H9 (cell line): ENCODE data around the gene STXBP1. TPM values are rescaled to one million over a fixed set of nuclear protein-coding genes. Genes with fewer than 3 reads are reported as not detected.

ENCODE experiments used
- DNase-seq: peaks from one replicate; pipeline ENCODE4 v3.0.0-alpha.2; 2017
- H2AFZ ChIP-seq: one replicate; pipeline ENCODE4 v1.6.1; 2013; ENCODE audit warnings: mild to moderate bottlenecking, low read length, control low read depth, moderate library complexity
- H2AK5ac ChIP-seq: 2 replicates; pipeline ENCODE4 v1.6.1; 2013; ENCODE audit warnings: low read length, control low read depth, mixed read lengths; ENCODE audit not compliant: insufficient read length
- H2BK120ac ChIP-seq: one replicate; pipeline ENCODE4 v1.6.1; 2013; ENCODE audit warnings: low read depth, mild to moderate bottlenecking, low read length, control low read depth, inconsistent platforms; ENCODE audit not compliant: poor library complexity, severe bottlenecking
- H2BK12ac ChIP-seq: 2 replicates; pipeline ENCODE4 v1.6.1; 2013; ENCODE audit warnings: low read length, control low read depth, mixed read lengths, low read depth; ENCODE audit not compliant: insufficient read length
- H2BK15ac ChIP-seq: 2 replicates; pipeline ENCODE4 v1.6.1; 2013; ENCODE audit warnings: low read depth, low read length, control low read depth
- H2BK20ac ChIP-seq: one replicate; pipeline ENCODE4 v1.6.1; 2013; ENCODE audit warnings: low read depth, mild to moderate bottlenecking, low read length, control low read depth, inconsistent platforms; ENCODE audit not compliant: poor library complexity, severe bottlenecking
- H2BK5ac ChIP-seq: 2 replicates; pipeline ENCODE4 v1.6.1; 2013; ENCODE audit warnings: low read length, control low read depth, mixed read lengths; ENCODE audit not compliant: insufficient read length
- H3K14ac ChIP-seq: 2 replicates; pipeline ENCODE4 v1.6.1; 2013; ENCODE audit warnings: low read length, control low read depth; ENCODE audit not compliant: insufficient read depth
- H3K18ac ChIP-seq: 2 replicates; pipeline ENCODE4 v1.6.1; 2013; ENCODE audit warnings: low read depth, mild to moderate bottlenecking, mixed read lengths, low read length, control low read depth; ENCODE audit not compliant: insufficient read length
- H3K23ac ChIP-seq: 2 replicates; pipeline ENCODE4 v1.6.1; 2013; ENCODE audit warnings: low read length, control low read depth, mixed read lengths, low read depth; ENCODE audit not compliant: insufficient read length
- H3K23me2 ChIP-seq: 2 replicates; pipeline ENCODE4 v1.6.1; 2013; ENCODE audit warnings: low read depth, mild to moderate bottlenecking, mixed read lengths, low read length, control low read depth; ENCODE audit not compliant: insufficient read length, poor library complexity, severe bottlenecking
- H3K27ac ChIP-seq: 2 replicates; pipeline ENCODE4 v1.5.1; 2013; ENCODE audit warnings: low read length, control low read depth, mixed read lengths, low read depth; ENCODE audit not compliant: insufficient read length
- H3K27me3 ChIP-seq: 2 replicates; pipeline ENCODE4 v1.6.1; 2013; ENCODE audit warnings: low read length, control low read depth, inconsistent platforms; ENCODE audit not compliant: insufficient read depth
- H3K4ac ChIP-seq: 2 replicates; pipeline ENCODE4 v1.6.1; 2013; ENCODE audit warnings: low read depth, mild to moderate bottlenecking, control low read depth, inconsistent platforms, low read length, moderate library complexity
- H3K4me1 ChIP-seq: 2 replicates; pipeline ENCODE4 v1.6.1; 2013; ENCODE audit warnings: low read length, control low read depth, inconsistent platforms; ENCODE audit not compliant: insufficient read depth
- H3K4me2 ChIP-seq: 2 replicates; pipeline ENCODE4 v1.6.1; 2013; ENCODE audit warnings: low read length, control low read depth, mixed read lengths; ENCODE audit not compliant: insufficient read length, insufficient read depth
- H3K56ac ChIP-seq: 2 replicates; pipeline ENCODE4 v1.6.1; 2013; ENCODE audit warnings: low read depth, mild to moderate bottlenecking, mixed read lengths, low read length, control low read depth; ENCODE audit not compliant: insufficient read length
- H3K79me1 ChIP-seq: 2 replicates; pipeline ENCODE4 v1.6.1; 2013; ENCODE audit warnings: low read depth, mild to moderate bottlenecking, moderate library complexity, low read length, control low read depth, inconsistent platforms; ENCODE audit not compliant: insufficient read depth, poor library complexity, severe bottlenecking
- H3K79me2 ChIP-seq: 2 replicates; pipeline ENCODE4 v1.6.1; 2013; ENCODE audit warnings: low read length, control low read depth, inconsistent platforms; ENCODE audit not compliant: insufficient read depth
- H3K9ac ChIP-seq: 2 replicates; pipeline ENCODE4 v1.6.1; 2013; ENCODE audit warnings: low read length, control low read depth, mixed read lengths; ENCODE audit not compliant: insufficient read length; ENCODE audit errors: extremely low read depth
- H3K9me3 ChIP-seq: one replicate; pipeline ENCODE4 v1.6.1; 2013; ENCODE audit warnings: low read depth, low read length, inconsistent platforms; ENCODE audit not compliant: control insufficient read depth
- H3T11ph ChIP-seq: one replicate; pipeline ENCODE4 v1.6.1; 2013; ENCODE audit warnings: mild to moderate bottlenecking, low read length, control low read depth, inconsistent platforms
- H4K20me1 ChIP-seq: one replicate; pipeline ENCODE4 v1.6.1; 2013; ENCODE audit not compliant: control insufficient read depth, insufficient read length, insufficient read depth
- H4K5ac ChIP-seq: 2 replicates; pipeline ENCODE4 v1.6.1; 2013; ENCODE audit warnings: low read depth, mild to moderate bottlenecking, mixed read lengths, low read length, control low read depth; ENCODE audit not compliant: insufficient read length
- H4K8ac ChIP-seq: replicated peaks from 2 replicates; pipeline ENCODE4 v1.6.1; 2013; ENCODE audit warnings: low read length, control low read depth, mixed read lengths, low read depth; ENCODE audit not compliant: insufficient read length
- H4K91ac ChIP-seq: 2 replicates; pipeline ENCODE4 v1.6.1; 2013; ENCODE audit warnings: low read depth, mild to moderate bottlenecking, moderate library complexity, mixed read lengths, low read length, control low read depth; ENCODE audit not compliant: insufficient read length
- H3K27ac Mint-ChIP-seq, 3 experiments: 2 replicates in 2 of 3; 3 replicates in 1 of 3; pipeline ENCODE4 v1.8.0; 2020 to 2021; ENCODE audit warnings: mixed read lengths in 3 of 3, mild to moderate bottlenecking in 1 of 3, moderate library complexity in 1 of 3
- H3K27me3 Mint-ChIP-seq: 2 replicates; pipeline ENCODE4 v1.8.0; 2021; ENCODE audit warnings: low read depth, mild to moderate bottlenecking, moderate library complexity, mixed read lengths
- H3K36me3 Mint-ChIP-seq, 3 experiments: 2 replicates in 2 of 3; 3 replicates in 1 of 3; pipeline ENCODE4 v1.8.0; 2020 to 2021; ENCODE audit warnings: low read depth in 3 of 3, mixed read lengths in 3 of 3; ENCODE audit not compliant: insufficient read depth in 1 of 3
- H3K4me1 Mint-ChIP-seq, 2 experiments: 2 replicates each; pipeline ENCODE4 v1.8.0; 2020; ENCODE audit warnings: mixed read lengths in 2 of 2
- H3K4me3 Mint-ChIP-seq, 2 experiments: 2 replicates in 1 of 2; 3 replicates in 1 of 2; pipeline ENCODE4 v1.8.0; 2020 to 2021; ENCODE audit warnings: mild to moderate bottlenecking in 2 of 2, mixed read lengths in 2 of 2, moderate library complexity in 1 of 2
- H3K9me3 Mint-ChIP-seq, 2 experiments: 2 replicates in 1 of 2; 3 replicates in 1 of 2; pipeline ENCODE4 v1.8.0; 2020; ENCODE audit warnings: mild to moderate bottlenecking in 2 of 2, mixed read lengths in 2 of 2, moderate library complexity in 1 of 2
- WGBS: extraction: QIAGEN DNeasy Blood & Tissue Kit; methylation state at CpG from one replicate; pipeline ENCODE4 v1.1.7; 2013; ENCODE audit warnings: missing lambda C conversion rate, low lambda C conversion rate, mixed read lengths; ENCODE audit not compliant: insufficient read length; ENCODE audit errors: extremely low coverage; 5-methylcytosine and 5-hydroxymethylcytosine counted together
- total RNA-seq: library from RNA; stranded (reverse); gene quantifications from 2 replicates; pipeline ENCODE4 v1.2.1, GENCODE V29; 2021
- TF ChIP-seq, protein P1 (sequence below): fragments of 200-600 bp; sonication (generic); conservative IDR thresholded peaks from 3 replicates; pipeline ENCODE4 v1.8.0; 2021; ENCODE audit warnings: antibody characterized with exemption, mild to moderate bottlenecking

Gene STXBP1
- total RNA-seq, 1 experiment from 2014 or later, result 22.3 TPM

DNA sequence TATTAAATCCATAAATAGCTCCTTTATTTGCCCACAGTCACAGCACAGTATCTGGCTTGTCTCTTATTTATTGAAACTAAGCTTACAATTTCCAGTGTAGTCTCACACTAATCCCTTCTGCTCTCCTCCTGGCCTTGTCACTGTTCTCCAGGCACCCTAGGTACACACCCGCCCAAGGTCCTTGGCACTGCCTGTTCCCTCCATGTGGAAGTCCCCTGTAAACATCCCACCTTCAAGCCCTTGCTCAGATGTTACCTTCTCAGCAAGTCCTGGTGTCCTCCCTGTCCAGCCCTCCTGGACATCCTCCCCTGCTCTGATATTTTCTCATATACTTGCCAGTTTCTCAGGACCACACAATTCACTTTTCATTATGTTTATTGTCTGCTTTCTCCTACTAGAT, 50.5 kb downstream of the STXBP1 start:
- Histone ChIP-seq H2BK5ac (no peak overlapping the region), H3K4ac (no peak overlapping the region), H2BK20ac (no peak overlapping the region), H2BK12ac (no peak overlapping the region), H3K79me2 (no peaks in the 10 kb centered on the region), H3K23me2 (no peaks in the 10 kb centered on the region), H3K4me1 (no peaks in the 10 kb centered on the region), H3K18ac (no peak overlapping the region), H2AK5ac (no peak overlapping the region), H3K14ac (no peak overlapping the region), H4K91ac (no peak overlapping the region), H3K56ac (no peak overlapping the region), H3K27me3 (no peaks in the 10 kb centered on the region), H4K8ac (no peak overlapping the region), H3K23ac (no peak overlapping the region), H3K9me3 (no peaks in the 10 kb centered on the region), H3K4me2 (no peak overlapping the region), H3T11ph (no peak overlapping the region), H2BK15ac (no peak overlapping the region), H3K79me1 (no peaks in the 10 kb centered on the region), H2AFZ (no peak overlapping the region), H3K27ac (no peak overlapping the region), H4K5ac (no peak overlapping the region), H4K20me1 (peaks cover 2% of the 10 kb centered on the region), H2BK120ac (no peak overlapping the region), H3K9ac (no peak overlapping the region)
- WGBS, result no CpG with 5 or more reads among the region's 1 CpG
- peaks cover 0 to 6% of the 10 kb centered on the region in 2 experiments; a peak in 3 of 4 replicates for H3K4me1 Mint-ChIP-seq
- H3K9me3 Mint-ChIP-seq, result no peaks in the 10 kb centered on the region
- no peak for DNase-seq
- TF ChIP-seq, protein P1, sequence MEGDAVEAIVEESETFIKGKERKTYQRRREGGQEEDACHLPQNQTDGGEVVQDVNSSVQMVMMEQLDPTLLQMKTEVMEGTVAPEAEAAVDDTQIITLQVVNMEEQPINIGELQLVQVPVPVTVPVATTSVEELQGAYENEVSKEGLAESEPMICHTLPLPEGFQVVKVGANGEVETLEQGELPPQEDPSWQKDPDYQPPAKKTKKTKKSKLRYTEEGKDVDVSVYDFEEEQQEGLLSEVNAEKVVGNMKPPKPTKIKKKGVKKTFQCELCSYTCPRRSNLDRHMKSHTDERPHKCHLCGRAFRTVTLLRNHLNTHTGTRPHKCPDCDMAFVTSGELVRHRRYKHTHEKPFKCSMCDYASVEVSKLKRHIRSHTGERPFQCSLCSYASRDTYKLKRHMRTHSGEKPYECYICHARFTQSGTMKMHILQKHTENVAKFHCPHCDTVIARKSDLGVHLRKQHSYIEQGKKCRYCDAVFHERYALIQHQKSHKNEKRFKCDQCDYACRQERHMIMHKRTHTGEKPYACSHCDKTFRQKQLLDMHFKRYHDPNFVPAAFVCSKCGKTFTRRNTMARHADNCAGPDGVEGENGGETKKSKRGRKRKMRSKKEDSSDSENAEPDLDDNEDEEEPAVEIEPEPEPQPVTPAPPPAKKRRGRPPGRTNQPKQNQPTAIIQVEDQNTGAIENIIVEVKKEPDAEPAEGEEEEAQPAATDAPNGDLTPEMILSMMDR, result no peak
- no peaks in the 10 kb centered on the region; the same call in 1 of the 2 replicates for H3K27me3 Mint-ChIP-seq
- H3K36me3 Mint-ChIP-seq, result peaks cover 24 to 50% (median 28%) of the 10 kb centered on the region in 3 experiments; a peak in 6 of 7 replicates
- no peak overlapping the region for H3K4me3 Mint-ChIP-seq
- no peak overlapping the region; a peak in 2 of 7 replicates for H3K27ac Mint-ChIP-seq
